HG02973 (cell line): ENCODE measurements around the gene LRSAM1.

Experiments
- ATAC-seq: cut with Tn5 transposase; IDR thresholded peaks from one replicate; pipeline ENCODE4 v1.9.1; 2021; ENCODE audit warnings: moderate library complexity; ENCODE audit not compliant: unreplicated experiment

LRSAM1 gene

GRCh38 chr9:127494304-127494702, 43.0 kb downstream of the LRSAM1 start:
- no peak for ATAC-seq

GRCh38 chr9:127495884-127496555, 44.7 kb downstream of the LRSAM1 start:
- ATAC-seq = no peak

GRCh38 chr9:127496974-127497373, 45.7 kb downstream of the LRSAM1 start:
- ATAC-seq = no peak

GRCh38 chr9:127497656-127498290, 46.5 kb downstream of the LRSAM1 start:
- no peak for ATAC-seq

- no peak for ATAC-seq
Observed at GRCh38 chr9:127498298-127498697, 47.0 kb downstream of the LRSAM1 start.

- ATAC-seq = no peak
Observed at GRCh38 chr9:127500399-127500798, 49.1 kb downstream of the LRSAM1 start.

GRCh38 chr9:127500862-127501261, 49.6 kb downstream of the LRSAM1 start:
- ATAC-seq = no peak

GRCh38 chr9:127501821-127502343, 50.6 kb downstream of the LRSAM1 start:
- no peak for ATAC-seq

GRCh38 chr9:127502706-127503378, 51.5 kb downstream of the LRSAM1 start:
- no peak for ATAC-seq

- ATAC-seq = no peak
Observed at GRCh38 chr9:127503379-127503921, 52.1 kb downstream of the LRSAM1 start.

GRCh38 chr9:127503947-127504886, 52.9 kb downstream of the LRSAM1 start:
- ATAC-seq = no peak

- no peak for ATAC-seq
Observed at GRCh38 chr9:127504887-127505251, 53.6 kb downstream of the LRSAM1 start.

GRCh38 chr9:127505396-127506116, 54.2 kb downstream of the LRSAM1 start:
- ATAC-seq = no peak

GRCh38 chr9:127506117-127506813, 55.0 kb downstream of the LRSAM1 start:
- no peak for ATAC-seq

- no peak for ATAC-seq
Observed at GRCh38 chr9:127506814-127507750, 55.8 kb downstream of the LRSAM1 start.

- ATAC-seq = no peak
Observed at GRCh38 chr9:127507751-127508648, 56.7 kb downstream of the LRSAM1 start.

- no peak for ATAC-seq
Observed at GRCh38 chr9:127508901-127509260, 57.6 kb downstream of the LRSAM1 start.
